ENCODE measurements around the gene PRPF38B. TPM values are rescaled to one million over a fixed set of nuclear protein-coding genes. Genes with fewer than 3 reads are reported as not detected.

Gene PRPF38B
- total RNA-seq, 2 experiments from 2014 or later = 114 to 120 TPM

GRCh38 chr1:108644984-108645383, 47.1 kb upstream of the PRPF38B start:
- H3K4me1 ChIP-seq (ENCODE audit: insufficient read depth, low read length) = peaks cover 57% of the 10 kb centered on the region
- peak; percentile 27 to 83 (median 43) for DNase-seq
- peak overlapping the region; percentile 28 for H3K4me3 ChIP-seq (ENCODE audit: low read length)
- H3K27ac ChIP-seq (ENCODE audit: low read depth in 1 of 2, low read length in 2 of 2) = peak overlapping the region; percentile 74 to 82
- peaks cover 0 to 8% of the 10 kb centered on the region in 2 experiments for H3K9me3 ChIP-seq (ENCODE audit: control insufficient read depth in 1 of 2, insufficient read depth in 1 of 2, low read length in 2 of 2)
- Mint-ChIP-seq H3K27ac (peak overlapping the region; percentile 96), H3K9me3 (peaks cover 6% of the 10 kb centered on the region), H3K27me3 (no peaks in the 10 kb centered on the region), H3K4me1 (ENCODE audit: low read depth) (peaks cover 72% of the 10 kb centered on the region), H3K36me3 (ENCODE audit: low read depth) (peaks cover 30% of the 10 kb centered on the region), H3K4me3 (peak overlapping the region; percentile 83)
- ChIA-PET POLR2A (interaction anchor here (0.8 to 10.2 kb wide), 9 partner anchors 17 to 681 kb away, joined by 3 to 484 read pairs (median 5); partner anchors contain the start of genes EEIG2, HENMT1, PRPF38B and SLC25A24), CTCF (interaction anchor here (0.6 to 5.2 kb wide), 6 partner anchors 14 to 468 kb away, joined by 3 to 77 read pairs (median 12); partner anchors contain the start of gene EEIG2)
- ATAC-seq (ENCODE audit: poor library complexity) = peak; percentile 53
- TF ChIP-seq CTCF (IDR thresholded peaks at IDR 0.05) = no peak
- intact Hi-C loops (cut with DNase I, micrococcal nuclease) = loop anchor here (2.0 to 10.0 kb wide), 4 partner anchors 14 to 860 kb away; partner anchors contain the start of genes SLC25A24 (in 1 of the 2) and STXBP3 (in 1 of the 2)
- H3K27me3 ChIP-seq (ENCODE audit: control insufficient read depth in 1 of 2, insufficient read depth in 2 of 2, low read length in 2 of 2) = no peaks in the 10 kb centered on the region
- H3K36me3 ChIP-seq (ENCODE audit: insufficient read depth, low read length) = peaks cover 10% of the 10 kb centered on the region

- intact Hi-C loops (cut with DNase I, micrococcal nuclease) = loop anchor here (2.0 to 10.0 kb wide), 4 partner anchors 13 to 861 kb away; partner anchors contain the start of genes SLC25A24 (in 1 of the 2) and STXBP3 (in 1 of the 2)
- no peak for TF ChIP-seq CTCF (IDR thresholded peaks at IDR 0.05)
- H3K9me3 Mint-ChIP-seq = peaks cover 6% of the 10 kb centered on the region
- H3K27ac ChIP-seq (ENCODE audit: low read depth in 1 of 2, low read length in 2 of 2) = peak overlapping the region; percentile 74 to 82
- peaks cover 0 to 8% of the 10 kb centered on the region in 2 experiments for H3K9me3 ChIP-seq (ENCODE audit: control insufficient read depth in 1 of 2, insufficient read depth in 1 of 2, low read length in 2 of 2)
- H3K36me3 Mint-ChIP-seq (ENCODE audit: low read depth) = peaks cover 35% of the 10 kb centered on the region
- no peaks in the 10 kb centered on the region for H3K27me3 ChIP-seq (ENCODE audit: control insufficient read depth in 1 of 2, insufficient read depth in 2 of 2, low read length in 2 of 2)
- H3K4me3 Mint-ChIP-seq = peak overlapping the region; percentile 83
- no peaks in the 10 kb centered on the region for H3K27me3 Mint-ChIP-seq
- H3K4me1 ChIP-seq (ENCODE audit: insufficient read depth, low read length) = peaks cover 54% of the 10 kb centered on the region
- H3K4me3 ChIP-seq (ENCODE audit: low read length) = peak overlapping the region; percentile 28
- ChIA-PET POLR2A (interaction anchor here (0.8 to 10.2 kb wide), 11 partner anchors 11 to 445 kb away, joined by 4 to 484 read pairs (median 12); partner anchors contain the start of genes EEIG2, HENMT1, PRPF38B and SLC25A24), CTCF (interaction anchor here (0.9 to 5.2 kb wide), 6 partner anchors 13 to 133 kb away, joined by 3 to 77 read pairs (median 10); partner anchors contain the start of genes EEIG2 and PRPF38B)
- peaks cover 65% of the 10 kb centered on the region for H3K4me1 Mint-ChIP-seq (ENCODE audit: low read depth)
- peak; percentile 9 for ATAC-seq (ENCODE audit: poor library complexity)
- peaks cover 15% of the 10 kb centered on the region for H3K36me3 ChIP-seq (ENCODE audit: insufficient read depth, low read length)
- peak overlapping the region; percentile 96 for H3K27ac Mint-ChIP-seq
- DNase-seq = peak in 6 of 14 experiments; percentile 13 to 44 (median 34)
Observed at GRCh38 chr1:108645564-108646184, 46.4 kb upstream of the PRPF38B start.

GRCh38 chr1:108646265-108646647, 45.9 kb upstream of the PRPF38B start:
- DNase-seq (no peak), ATAC-seq (ENCODE audit: poor library complexity) (no peak)
- Mint-ChIP-seq H3K36me3 (ENCODE audit: low read depth) (peaks cover 41% of the 10 kb centered on the region), H3K9me3 (peaks cover 6% of the 10 kb centered on the region), H3K27me3 (no peaks in the 10 kb centered on the region), H3K27ac (peak overlapping the region; percentile 96), H3K4me3 (peak overlapping the region; percentile 83), H3K4me1 (ENCODE audit: low read depth) (peaks cover 65% of the 10 kb centered on the region)
- intact Hi-C loops (cut with DNase I, micrococcal nuclease) = loop anchor here in 1 of 2 experiments (5.0 to 10.0 kb wide), 3 partner anchors 101 to 861 kb away; partner anchors contain the start of genes SLC25A24 and STXBP3
- H3K4me3 ChIP-seq (ENCODE audit: low read length) = peak overlapping the region; percentile 17
- no peaks in the 10 kb centered on the region for H3K27me3 ChIP-seq (ENCODE audit: control insufficient read depth in 1 of 2, insufficient read depth in 2 of 2, low read length in 2 of 2)
- H3K9me3 ChIP-seq (ENCODE audit: control insufficient read depth in 1 of 2, insufficient read depth in 1 of 2, low read length in 2 of 2) = peaks cover 0 to 8% of the 10 kb centered on the region in 2 experiments
- ChIA-PET CTCF (interaction anchor here (1.0 to 5.2 kb wide), 6 partner anchors 8 to 134 kb away, joined by 3 to 77 read pairs (median 10); partner anchors contain the start of genes EEIG2, HENMT1 and PRPF38B), POLR2A (interaction anchor here (0.9 to 10.2 kb wide), 14 partner anchors 11 to 446 kb away, joined by 3 to 484 read pairs (median 7); partner anchors contain the start of genes CLCC1, EEIG2, HENMT1 and PRPF38B)
- TF ChIP-seq CTCF (IDR thresholded peaks at IDR 0.05) = no peak
- peak overlapping the region; percentile 74 to 82 for H3K27ac ChIP-seq (ENCODE audit: low read depth in 1 of 2, low read length in 2 of 2)
- peaks cover 15% of the 10 kb centered on the region for H3K36me3 ChIP-seq (ENCODE audit: insufficient read depth, low read length)
- peaks cover 54% of the 10 kb centered on the region for H3K4me1 ChIP-seq (ENCODE audit: insufficient read depth, low read length)
